OCI-LY1 (cell line): ENCODE measurements around the gene PHF2.

Experiments
- H2AFZ ChIP-seq: fragments of 200-600 bp; sonication (generic), shearing (Covaris generic); 2 replicates; pipeline ENCODE4 v1.6.0; 2014; ENCODE audit warnings: antibody characterized with exemption, mild to moderate bottlenecking, low read length
- H3F3A ChIP-seq: fragments of 200-600 bp; sonication (generic), shearing (Covaris generic); 2 replicates; pipeline ENCODE4 v1.6.0; 2014; ENCODE audit warnings: mild to moderate bottlenecking, antibody characterized with exemption, low read length, moderate library complexity; ENCODE audit not compliant: insufficient read depth
- H3K27ac ChIP-seq: fragments of 200-600 bp; sonication (generic); 2 replicates; pipeline ENCODE4 v1.5.1; 2014; ENCODE audit warnings: low read length, mixed run types, mild to moderate bottlenecking, low read depth; ENCODE audit not compliant: poor library complexity, severe bottlenecking
- H3K27me3 ChIP-seq: fragments of 200-600 bp; sonication (generic); 2 replicates; pipeline ENCODE4 v1.6.0; 2014; ENCODE audit warnings: antibody characterized with exemption, mild to moderate bottlenecking, low read length, moderate library complexity; ENCODE audit not compliant: insufficient read depth
- H3K36me3 ChIP-seq: fragments of 200-600 bp; sonication (generic); 2 replicates; pipeline ENCODE4 v1.6.1; 2014; ENCODE audit warnings: mild to moderate bottlenecking, antibody characterized with exemption, low read length, moderate library complexity, mixed read lengths; ENCODE audit not compliant: insufficient read depth
- H3K4me1 ChIP-seq: fragments of 200-600 bp; sonication (generic); 2 replicates; pipeline ENCODE4 v1.5.1; 2014; ENCODE audit warnings: mild to moderate bottlenecking, low read length, moderate library complexity; ENCODE audit not compliant: insufficient read depth, severe bottlenecking
- H3K4me2 ChIP-seq: fragments of 200-600 bp; sonication (generic), shearing (Covaris generic); 2 replicates; pipeline ENCODE4 v1.6.1; 2014; ENCODE audit warnings: low read length
- H3K4me3 ChIP-seq: fragments of 200-600 bp; sonication (generic); 2 replicates; pipeline ENCODE4 v1.5.1; 2014; ENCODE audit warnings: low read length, low read depth, mild to moderate bottlenecking, mixed read lengths; ENCODE audit not compliant: poor library complexity, severe bottlenecking
- H3K79me2 ChIP-seq: fragments of 200-600 bp; shearing (Covaris generic); 2 replicates; pipeline ENCODE4 v1.6.1; 2016; ENCODE audit warnings: mixed run types, low read length, mixed read lengths; ENCODE audit not compliant: insufficient read depth
- H3K9ac ChIP-seq: fragments of 200-600 bp; sonication (generic), shearing (Covaris generic); 2 replicates; pipeline ENCODE4 v1.6.1; 2014; ENCODE audit warnings: mild to moderate bottlenecking, low read length, mixed read lengths
- H3K9me2 ChIP-seq: fragments of 200-600 bp; sonication (generic), shearing (Covaris generic); 2 replicates; pipeline ENCODE4 v1.6.1; 2014; ENCODE audit warnings: low read depth, mild to moderate bottlenecking, low read length, mixed read lengths
- H3K9me3 ChIP-seq: fragments of 200-600 bp; shearing (Covaris generic); 2 replicates; pipeline ENCODE4 v1.6.1; 2014; ENCODE audit warnings: low read length, mixed read lengths
- H4K20me1 ChIP-seq: fragments of 200-600 bp; sonication (generic), shearing (Covaris generic); 2 replicates; pipeline ENCODE4 v1.6.0; 2016; ENCODE audit warnings: mild to moderate bottlenecking, low read length; ENCODE audit not compliant: insufficient read depth
- EZH2 ChIP-seq: fragments of 200-600 bp; sonication (generic), shearing (Covaris generic); IDR thresholded peaks from 2 replicates; pipeline ENCODE4 v1.8.0; 2017; ENCODE audit warnings: borderline replicate concordance, mixed run types, mild to moderate bottlenecking, antibody characterized with exemption, low read length, moderate library complexity, mixed read lengths
- TF ChIP-seq, protein P1 (sequence below): fragments of 200-600 bp; sonication (generic), shearing (Covaris generic); IDR thresholded peaks from 2 replicates; pipeline ENCODE4 v1.5.1; 2017; ENCODE audit warnings: mild to moderate bottlenecking, antibody characterized with exemption, low read length, moderate library complexity, mixed read lengths

PHF2 gene

GRCh38 chr9:93594041-93594756 lies 17.8 kb downstream of the PHF2 start:
- no peaks in the 10 kb centered on the region for H3K9me3 ChIP-seq
- no peaks in the 10 kb centered on the region for H3K36me3 ChIP-seq
- H3F3A ChIP-seq: no peaks in the 10 kb centered on the region
- no peak overlapping the region for H3K4me3 ChIP-seq
- H3K9ac ChIP-seq: no peak overlapping the region
- H3K27ac ChIP-seq: no peak overlapping the region
- H3K27me3 ChIP-seq: no peaks in the 10 kb centered on the region
- no peaks in the 10 kb centered on the region for H4K20me1 ChIP-seq
- no peaks in the 10 kb centered on the region for H3K4me1 ChIP-seq
- no peak overlapping the region for H3K4me2 ChIP-seq
- TF ChIP-seq, protein P1, sequence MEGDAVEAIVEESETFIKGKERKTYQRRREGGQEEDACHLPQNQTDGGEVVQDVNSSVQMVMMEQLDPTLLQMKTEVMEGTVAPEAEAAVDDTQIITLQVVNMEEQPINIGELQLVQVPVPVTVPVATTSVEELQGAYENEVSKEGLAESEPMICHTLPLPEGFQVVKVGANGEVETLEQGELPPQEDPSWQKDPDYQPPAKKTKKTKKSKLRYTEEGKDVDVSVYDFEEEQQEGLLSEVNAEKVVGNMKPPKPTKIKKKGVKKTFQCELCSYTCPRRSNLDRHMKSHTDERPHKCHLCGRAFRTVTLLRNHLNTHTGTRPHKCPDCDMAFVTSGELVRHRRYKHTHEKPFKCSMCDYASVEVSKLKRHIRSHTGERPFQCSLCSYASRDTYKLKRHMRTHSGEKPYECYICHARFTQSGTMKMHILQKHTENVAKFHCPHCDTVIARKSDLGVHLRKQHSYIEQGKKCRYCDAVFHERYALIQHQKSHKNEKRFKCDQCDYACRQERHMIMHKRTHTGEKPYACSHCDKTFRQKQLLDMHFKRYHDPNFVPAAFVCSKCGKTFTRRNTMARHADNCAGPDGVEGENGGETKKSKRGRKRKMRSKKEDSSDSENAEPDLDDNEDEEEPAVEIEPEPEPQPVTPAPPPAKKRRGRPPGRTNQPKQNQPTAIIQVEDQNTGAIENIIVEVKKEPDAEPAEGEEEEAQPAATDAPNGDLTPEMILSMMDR: no peak
- no peak for TF ChIP-seq EZH2
- H3K9me2 ChIP-seq: no peaks in the 10 kb centered on the region
- H3K79me2 ChIP-seq: no peaks in the 10 kb centered on the region
- H2AFZ ChIP-seq: no peak overlapping the region

- Histone ChIP-seq H3K79me2 (no peaks in the 10 kb centered on the region), H3K9me2 (no peaks in the 10 kb centered on the region), H3K4me3 (no peak overlapping the region), H2AFZ (no peak overlapping the region), H4K20me1 (no peaks in the 10 kb centered on the region), H3K27ac (no peak overlapping the region), H3K9ac (no peak overlapping the region), H3K4me2 (no peak overlapping the region), H3K9me3 (no peaks in the 10 kb centered on the region), H3F3A (no peaks in the 10 kb centered on the region), H3K4me1 (peaks cover 4% of the 10 kb centered on the region), H3K27me3 (no peaks in the 10 kb centered on the region), H3K36me3 (no peaks in the 10 kb centered on the region)
- TF ChIP-seq, protein P1: no peak
- TF ChIP-seq EZH2: no peak
These were observed 19.1 kb downstream of the PHF2 start for GRCh38 chr9:93595461-93595860.

GRCh38 chr9:93595861-93596365 lies 19.5 kb downstream of the PHF2 start:
- no peak overlapping the region for H3K4me3 ChIP-seq
- TF ChIP-seq EZH2: no peak
- TF ChIP-seq, protein P1: no peak
- no peaks in the 10 kb centered on the region for H3F3A ChIP-seq
- H3K4me1 ChIP-seq: peaks cover 8% of the 10 kb centered on the region
- no peak overlapping the region for H3K4me2 ChIP-seq
- H2AFZ ChIP-seq: no peak overlapping the region
- H4K20me1 ChIP-seq: no peaks in the 10 kb centered on the region
- H3K9me2 ChIP-seq: no peaks in the 10 kb centered on the region
- H3K9ac ChIP-seq: no peak overlapping the region
- no peak overlapping the region for H3K27ac ChIP-seq
- H3K79me2 ChIP-seq: no peaks in the 10 kb centered on the region
- no peaks in the 10 kb centered on the region for H3K36me3 ChIP-seq
- H3K9me3 ChIP-seq: no peaks in the 10 kb centered on the region
- no peaks in the 10 kb centered on the region for H3K27me3 ChIP-seq
